GM21786 (cell line): Measurements from ENCODE around the gene LGALS13.
"Not testable (repeated sequence)": the region's sequence is repeated elsewhere in the genome, so short reads cannot be mapped to it uniquely, and the experiment has no call there.

Experiments used
- ATAC-seq: cut with Tn5 transposase; IDR thresholded peaks from one replicate; pipeline ENCODE4 v1.9.1; 2021; ENCODE audit not compliant: unreplicated experiment

Gene LGALS13

GRCh38 chr19:39613597-39613996 is 11.3 kb downstream of the LGALS13 start:
- ATAC-seq, result no peak

DNA sequence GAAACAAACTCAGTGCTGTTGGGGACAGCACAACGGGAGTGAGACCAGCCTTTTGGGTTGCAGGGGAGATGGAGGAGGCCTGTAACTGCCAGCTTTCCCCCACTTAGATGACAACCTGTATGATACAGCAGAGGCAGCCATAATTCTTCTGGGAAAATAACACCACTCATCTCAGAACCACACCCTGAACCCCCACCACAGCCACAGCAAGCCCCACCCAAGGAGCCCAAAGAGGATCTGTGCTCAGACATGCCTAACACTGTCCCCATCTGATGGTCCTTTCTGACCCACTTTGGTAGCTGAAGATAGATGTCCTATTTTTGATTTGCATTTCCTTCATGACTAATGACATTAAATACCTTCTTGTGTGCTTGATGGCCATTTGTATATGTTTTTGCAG is 15.4 kb downstream of the LGALS13 start:
- no peak for ATAC-seq

DNA sequence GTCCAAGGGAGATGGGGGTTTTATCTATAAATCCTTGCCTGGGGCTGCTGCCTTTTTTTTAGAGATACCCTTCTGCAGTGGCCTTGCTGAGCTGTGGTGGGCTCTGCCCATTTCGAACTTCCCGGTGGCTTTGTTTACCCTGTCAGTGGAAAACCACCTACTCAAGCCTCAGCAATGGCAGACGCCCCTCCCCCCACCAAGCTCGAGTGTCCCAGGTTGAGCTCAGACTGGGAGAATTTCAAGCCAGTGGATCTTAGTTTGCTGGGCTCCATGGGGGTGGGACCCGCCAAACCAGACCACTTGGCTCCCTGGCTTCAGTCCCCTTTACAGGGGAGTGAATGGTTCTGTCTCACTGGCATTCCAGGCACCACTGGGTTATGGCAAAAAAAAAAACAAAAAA is 21.6 kb downstream of the LGALS13 start:
- ATAC-seq, result no peak

- ATAC-seq, result not testable (repeated sequence)
These were observed 25.3 kb downstream of the LGALS13 start for GRCh38 chr19:39627631-39628030.

- ATAC-seq, result no peak
These were observed 28.9 kb downstream of the LGALS13 start for GRCh38 chr19:39631178-39631577.

- no peak for ATAC-seq
These were observed 29.3 kb downstream of the LGALS13 start for GRCh38 chr19:39631626-39632025.

GRCh38 chr19:39637891-39638290 is 35.6 kb downstream of the LGALS13 start:
- ATAC-seq, result no peak

GRCh38 chr19:39641773-39642172 is 39.4 kb downstream of the LGALS13 start:
- ATAC-seq, result no peak

DNA sequence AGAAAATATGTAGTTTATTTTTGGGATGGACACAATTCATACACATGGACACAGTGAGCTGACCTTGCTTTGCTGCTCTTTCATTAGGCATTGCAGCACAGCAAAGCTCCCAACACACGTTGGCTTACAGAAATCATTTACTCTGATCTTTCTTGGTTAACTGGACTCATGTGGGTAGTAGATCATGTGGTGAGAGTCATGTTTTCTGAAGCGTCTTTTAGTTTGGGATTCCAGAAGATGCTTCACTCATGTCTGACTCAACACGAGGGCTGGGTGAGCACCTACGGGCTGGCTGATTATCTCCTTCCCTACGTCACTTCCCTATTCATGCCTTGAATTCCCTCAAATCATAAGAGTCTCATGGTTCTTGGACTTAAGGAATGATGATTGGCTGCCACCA is 41.3 kb downstream of the LGALS13 start:
- no peak for ATAC-seq

GRCh38 chr19:39645800-39646411 is 43.6 kb downstream of the LGALS13 start:
- no peak for ATAC-seq

- no peak for ATAC-seq
These were observed 45.6 kb downstream of the LGALS13 start for GRCh38 chr19:39647918-39648317.

DNA sequence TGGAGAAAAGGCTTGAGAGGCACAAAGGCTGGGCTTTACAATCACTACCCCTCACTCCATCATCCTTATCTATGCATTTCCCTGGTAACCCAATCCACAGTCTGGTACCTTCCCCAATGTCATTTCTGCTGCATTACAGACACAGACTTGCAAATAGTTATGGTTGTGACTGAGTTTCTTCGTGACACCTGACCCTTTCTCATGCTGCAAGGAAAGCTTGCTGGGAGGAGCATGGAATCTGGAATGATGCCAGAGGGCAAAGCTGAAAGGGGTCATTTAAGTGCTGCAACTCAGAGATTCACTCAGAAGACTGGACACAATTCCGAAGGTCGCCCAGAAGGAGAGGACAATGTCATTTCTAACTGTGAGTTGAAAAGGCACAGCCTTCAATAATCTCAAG is 53.3 kb downstream of the LGALS13 start, which contains the start of gene LGALS16:
TSS of gene LGALS16 (plus strand) at position 301 of the 400 bp plus-strand sequence. CDS start at position 350, 49 bp downstream.
- no peak for ATAC-seq
